GM19324 (cell line): ENCODE data around the gene TJAP1.
"Not testable (repeated sequence)": the region's sequence is repeated elsewhere in the genome, so short reads cannot be mapped to it uniquely, and the experiment has no call there.

Experiments
- ATAC-seq: cut with Tn5 transposase; IDR thresholded peaks from one replicate; pipeline ENCODE4 v1.9.1; 2021; ENCODE audit warnings: mild to moderate bottlenecking, moderate library complexity; ENCODE audit not compliant: unreplicated experiment, low FRiP score

The TJAP1 gene

DNA sequence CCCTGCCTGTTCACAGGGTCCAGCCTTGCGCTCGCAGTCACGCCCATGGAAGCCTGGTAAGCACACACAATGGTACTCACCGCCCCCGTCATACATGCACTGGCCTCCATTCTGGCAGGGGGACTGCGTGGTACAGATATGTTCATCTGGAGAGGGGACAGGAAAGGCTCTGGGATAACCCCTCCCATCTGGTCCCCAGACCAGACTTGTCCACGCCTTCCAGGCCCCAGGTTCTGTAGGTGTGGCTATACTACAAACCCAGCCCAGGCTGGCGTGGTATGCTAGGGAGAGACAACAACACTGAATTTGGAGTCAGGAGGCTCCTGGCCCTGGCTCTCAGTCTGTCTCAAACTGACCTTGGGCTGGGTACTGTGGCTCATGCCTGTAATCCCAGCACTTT is 25.4 kb upstream of the TJAP1 start:
- no peak for ATAC-seq

DNA sequence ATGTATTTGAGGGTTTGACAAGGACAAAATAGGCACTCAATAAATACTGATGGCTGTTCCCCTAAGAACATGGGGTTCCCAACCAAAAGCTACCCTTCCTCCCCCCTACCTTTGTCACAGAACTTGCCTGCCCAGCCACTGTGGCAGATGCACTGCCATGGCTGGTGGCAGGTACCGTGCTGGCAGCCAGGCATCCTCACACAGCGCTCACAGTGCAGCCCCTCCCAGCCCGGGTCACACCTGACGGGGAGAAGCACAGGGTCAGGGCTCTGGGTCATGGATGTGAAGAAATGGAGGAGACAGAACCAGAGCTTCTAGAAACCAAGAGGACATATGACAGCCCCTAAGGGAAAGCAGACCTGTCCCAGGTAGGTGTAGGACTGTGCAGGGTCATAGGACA is 24.5 kb upstream of the TJAP1 start:
- ATAC-seq = no peak

DNA sequence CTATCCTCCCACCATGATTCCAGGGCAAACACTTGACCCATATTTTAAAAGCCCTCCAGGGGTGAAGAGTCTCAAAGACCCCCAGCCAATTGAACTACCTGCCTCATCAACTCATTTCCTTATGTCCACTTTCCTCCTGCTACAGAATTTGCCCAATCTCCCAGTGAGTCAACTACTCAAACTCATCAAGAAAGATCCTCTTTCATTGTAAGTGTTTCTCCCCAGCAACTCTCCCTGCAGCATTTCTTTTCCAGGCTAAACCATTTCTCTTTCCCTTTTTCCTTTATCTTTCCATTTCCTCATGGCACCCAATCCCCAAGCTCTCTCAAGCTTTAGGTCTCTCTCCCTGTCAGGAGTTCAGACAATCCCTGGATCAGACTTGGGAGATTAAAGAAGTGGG is 23.5 kb upstream of the TJAP1 start:
- no peak for ATAC-seq

DNA sequence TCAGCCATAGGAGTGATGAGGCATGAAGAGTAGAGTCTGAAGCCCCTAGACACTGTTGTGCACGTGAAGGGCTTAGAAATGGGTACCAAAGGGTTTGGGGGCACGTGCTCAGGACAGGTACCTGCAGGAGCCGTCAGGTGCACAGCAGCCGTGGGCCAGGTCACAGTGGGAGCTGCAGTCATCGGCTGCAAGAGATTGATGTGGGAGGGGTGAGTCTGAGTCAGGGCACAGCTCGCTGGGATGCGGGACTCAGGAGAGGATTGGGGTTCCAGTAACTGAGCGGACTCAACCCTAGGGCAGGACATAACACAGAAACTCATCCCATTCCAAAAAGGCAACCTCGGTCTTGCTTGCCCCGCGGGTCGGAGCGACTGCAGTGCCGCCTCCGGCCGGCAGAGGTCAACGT is 23.1 kb upstream of the TJAP1 start:
- no peak for ATAC-seq

DNA sequence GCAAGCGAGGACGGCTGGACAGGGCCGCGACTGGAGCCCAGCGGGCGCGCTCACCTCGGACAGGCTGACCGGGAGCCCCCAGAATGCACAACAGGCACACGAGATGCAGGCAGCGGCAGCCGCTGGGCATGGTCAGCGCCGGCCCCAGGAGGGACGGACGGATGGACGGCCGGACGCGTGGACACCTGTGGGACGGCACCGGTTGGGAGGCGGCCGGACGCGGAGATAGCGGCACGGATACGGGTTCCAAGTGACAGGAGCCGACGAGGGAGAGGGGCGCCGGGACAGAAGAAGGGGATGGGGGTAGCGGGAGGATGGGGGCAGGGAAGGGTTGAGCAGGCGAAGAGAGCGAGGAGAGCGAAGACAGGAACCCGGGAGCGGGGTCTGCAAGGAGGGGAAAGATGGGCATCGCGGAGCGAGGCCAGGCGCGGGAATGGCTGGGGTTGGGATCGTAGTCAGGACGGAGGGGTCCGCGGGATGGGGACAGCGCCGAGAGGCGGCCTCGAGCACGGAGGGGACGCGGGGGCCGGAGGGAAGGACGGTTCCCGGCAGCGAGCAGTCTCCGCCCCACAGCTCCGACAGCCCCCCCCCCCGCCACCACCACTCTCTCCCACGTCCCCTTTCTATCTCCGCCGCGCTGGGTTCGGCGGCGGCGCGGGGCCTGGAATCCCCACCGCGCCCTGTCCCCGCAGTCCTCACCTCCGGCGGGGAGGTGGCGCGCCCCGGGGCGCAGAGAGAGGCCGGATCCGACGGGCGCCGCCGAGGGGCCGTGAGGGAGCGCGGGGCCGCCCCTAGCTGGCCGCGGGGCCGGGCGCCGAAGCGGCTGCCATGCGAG is 22.5 kb upstream of the TJAP1 start:
- ATAC-seq = no peak

DNA sequence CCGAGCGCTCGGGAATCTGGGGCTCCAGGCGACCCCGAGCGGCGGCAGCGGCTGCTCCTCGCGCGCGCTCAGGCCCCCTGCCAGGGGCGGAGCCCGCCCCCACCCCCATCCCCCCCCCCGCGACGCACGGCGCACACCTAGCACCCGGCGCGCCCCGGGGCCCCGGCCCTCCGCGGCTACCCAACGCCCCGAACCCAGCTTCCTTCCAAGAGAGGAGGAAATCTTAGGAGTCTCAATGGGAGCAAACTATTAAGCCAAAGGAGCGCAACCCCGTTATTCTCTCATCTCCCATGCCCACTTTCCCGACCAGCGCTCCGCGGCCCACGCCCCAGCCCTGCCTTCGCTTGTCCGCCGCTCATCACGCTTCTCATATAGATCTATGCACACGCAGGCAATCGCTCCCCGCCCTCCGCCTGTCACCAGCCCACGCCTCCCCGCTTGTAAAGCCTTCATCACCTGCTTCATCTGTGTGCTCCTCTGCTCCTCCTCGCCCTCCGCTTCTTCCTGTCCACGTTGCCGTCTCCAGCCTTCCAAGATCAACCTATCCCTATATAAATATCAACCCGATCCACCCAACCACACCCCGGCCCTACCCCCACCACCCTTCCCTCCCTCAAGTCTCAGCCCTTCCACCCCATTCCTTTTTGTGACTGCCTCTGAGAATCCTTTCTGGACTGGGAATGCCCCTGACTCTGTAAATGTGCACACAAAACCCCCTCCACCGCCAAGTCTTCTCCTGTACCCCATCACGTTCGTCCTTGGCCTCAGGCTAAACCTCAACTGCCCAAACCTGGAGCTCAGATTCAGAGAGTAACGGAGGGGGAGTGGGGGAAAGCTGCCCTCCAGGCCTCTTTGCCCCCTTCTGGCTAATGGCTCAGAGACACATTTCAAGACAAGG is 21.6 kb upstream of the TJAP1 start, which contains the start of gene DLK2:
Gene DLK2 (minus strand): TSS at position 18 of the 898 bp plus-strand sequence. CDS start 723 bp downstream, outside the sequence.
- ATAC-seq = no peak

DNA sequence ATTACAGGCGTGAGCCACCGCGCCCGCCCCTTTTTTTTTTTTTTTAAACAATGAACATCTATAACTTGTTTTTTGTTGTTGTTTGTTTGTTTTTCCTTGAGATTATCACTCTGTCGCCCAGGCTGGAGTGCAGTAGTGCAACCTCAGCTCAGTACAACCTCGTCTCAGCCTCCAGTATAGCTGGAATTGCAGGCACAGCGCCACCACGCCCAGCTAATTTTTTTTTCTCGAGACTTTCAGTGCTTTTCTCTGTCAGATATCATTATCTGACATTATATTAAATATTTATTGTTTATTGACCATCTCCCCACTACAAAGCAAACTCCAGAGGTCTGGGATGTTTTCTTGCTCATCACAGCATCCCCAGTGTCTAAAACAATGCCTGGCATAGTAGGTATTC is 19.7 kb upstream of the TJAP1 start:
- no peak for ATAC-seq

DNA sequence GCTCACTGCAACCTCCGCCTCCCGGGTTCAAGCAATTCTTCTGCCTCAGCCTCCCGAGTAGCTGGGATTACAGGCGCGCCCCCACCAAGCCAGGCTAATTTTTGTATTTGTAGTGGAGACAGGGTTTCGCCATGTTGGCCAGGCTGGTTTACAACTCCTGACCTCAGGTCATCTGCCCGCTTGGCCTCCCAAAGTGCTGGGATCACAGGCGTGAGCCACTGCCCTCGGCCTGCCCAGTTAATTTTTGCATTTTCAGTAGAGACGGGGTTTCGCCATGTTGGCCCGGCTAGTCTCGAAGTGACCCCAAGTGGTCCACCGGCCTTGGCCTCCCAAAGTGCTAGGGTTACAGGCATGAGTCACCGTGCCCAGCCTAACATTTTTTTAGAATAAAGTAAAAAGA is 19.2 kb upstream of the TJAP1 start:
- not testable (repeated sequence) for ATAC-seq

DNA sequence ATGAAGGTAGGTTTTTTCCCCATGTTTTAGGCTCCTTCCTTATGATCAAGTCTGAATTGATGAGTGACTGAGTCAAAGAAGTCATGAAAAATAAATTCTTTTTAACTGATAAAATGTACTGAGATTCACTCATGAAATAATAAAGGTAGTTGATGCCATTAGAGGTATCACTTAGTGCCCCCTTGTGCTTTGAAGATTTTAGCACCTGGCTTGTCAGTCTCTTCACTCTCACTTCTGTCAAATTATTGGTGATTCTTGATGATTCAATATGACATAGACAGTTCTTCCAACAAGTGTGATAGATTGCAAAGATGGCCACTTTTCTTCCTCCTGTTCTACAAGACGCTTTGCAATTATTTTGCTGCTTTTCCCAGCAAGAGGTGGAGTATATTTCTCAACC is 17.8 kb upstream of the TJAP1 start:
- ATAC-seq = no peak

DNA sequence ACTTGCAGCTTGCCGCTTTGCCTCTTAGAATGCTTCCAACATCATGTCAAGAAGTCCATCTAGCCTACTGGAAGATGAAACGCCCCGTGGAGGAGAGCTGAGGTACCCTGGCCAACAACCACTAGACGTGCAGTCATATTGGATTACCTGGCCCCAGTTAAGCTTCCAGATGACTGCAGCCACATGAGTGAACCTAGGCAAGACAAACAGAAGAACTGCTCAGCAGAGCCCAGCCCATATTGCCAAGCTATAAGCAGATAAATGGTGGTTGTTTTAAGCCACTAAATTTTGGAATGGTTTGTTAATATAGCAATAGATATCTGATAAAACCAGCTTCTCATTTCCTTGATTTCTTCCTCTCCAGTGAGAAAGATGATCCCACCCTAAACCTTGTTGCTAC is 17.3 kb upstream of the TJAP1 start:
- ATAC-seq = no peak

DNA sequence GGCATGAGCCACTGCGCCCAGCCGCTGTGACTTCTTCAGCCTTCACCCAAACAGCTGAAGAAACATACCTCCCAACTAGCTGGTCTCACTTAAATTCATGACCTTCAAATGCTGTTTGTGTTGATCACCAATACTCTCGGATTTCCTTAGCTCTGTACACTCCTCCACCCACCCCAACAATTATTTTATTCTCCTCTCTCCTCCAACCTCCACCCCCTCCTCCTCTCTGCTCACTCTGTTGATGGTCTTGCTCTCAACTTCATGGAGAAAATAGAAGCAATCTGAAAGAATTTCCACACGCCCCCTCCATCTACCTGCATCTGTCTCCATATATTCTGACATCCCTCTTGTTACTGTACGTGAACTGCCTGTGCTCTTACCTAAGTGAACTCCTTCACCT is 15.4 kb upstream of the TJAP1 start:
- ATAC-seq = no peak

DNA sequence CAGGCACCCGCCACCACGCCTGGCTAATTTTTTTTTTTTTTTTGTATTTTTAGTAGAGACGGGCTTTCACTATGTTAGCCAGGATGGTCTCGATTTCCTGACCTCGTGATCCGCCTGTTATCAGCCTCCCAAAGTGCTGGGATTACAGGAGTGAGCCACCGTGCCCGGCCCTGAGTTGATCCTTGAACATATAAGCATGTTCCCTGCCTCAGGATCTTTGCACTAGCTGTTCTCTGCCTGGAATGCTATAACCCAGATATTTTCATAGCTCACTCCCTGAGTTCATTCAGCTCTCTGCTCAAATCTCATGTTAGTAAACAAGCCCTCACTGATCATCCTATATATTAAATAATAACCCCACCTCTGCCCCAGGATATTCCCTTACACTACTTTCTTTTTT is 13.0 kb upstream of the TJAP1 start:
- ATAC-seq = no peak

DNA sequence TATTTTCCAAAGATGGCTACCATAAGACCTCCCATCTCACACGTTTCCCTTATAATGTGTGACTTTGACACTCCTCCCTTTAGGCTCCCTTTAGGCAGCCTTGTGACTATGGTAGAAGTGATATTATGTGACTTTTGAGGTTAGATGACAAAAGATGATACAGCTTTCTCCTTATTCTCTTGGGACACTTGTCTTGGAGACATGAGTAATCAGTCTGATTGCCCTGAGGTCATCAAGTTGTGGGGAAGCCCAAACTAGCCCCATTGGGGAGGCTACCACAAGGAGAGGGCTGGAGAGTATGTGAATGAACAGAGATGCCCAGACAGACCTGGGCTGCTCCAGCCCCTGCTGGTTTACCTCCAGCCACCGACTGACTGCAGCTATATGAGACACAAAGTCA is 11.4 kb upstream of the TJAP1 start:
- no peak for ATAC-seq

DNA sequence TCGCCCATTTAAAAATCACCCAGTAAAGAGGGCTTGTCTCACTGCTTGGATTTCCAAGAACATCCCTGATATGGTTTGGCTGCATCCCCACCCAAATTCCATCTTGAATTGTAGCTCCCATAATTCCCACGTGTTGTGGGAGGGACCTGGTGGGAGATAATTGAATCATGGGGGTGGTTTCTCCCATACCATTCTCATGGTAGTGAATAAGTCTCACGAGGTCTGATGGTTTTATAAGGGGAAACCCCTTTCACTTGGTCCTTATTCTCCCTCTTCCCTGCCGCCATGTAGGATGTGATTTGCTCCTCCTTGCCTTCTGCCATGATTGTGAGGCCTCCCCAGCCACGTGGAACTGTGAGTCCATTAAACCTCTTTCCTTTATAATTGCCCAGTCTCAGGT is 10.1 kb upstream of the TJAP1 start:
- not testable (repeated sequence) for ATAC-seq

DNA sequence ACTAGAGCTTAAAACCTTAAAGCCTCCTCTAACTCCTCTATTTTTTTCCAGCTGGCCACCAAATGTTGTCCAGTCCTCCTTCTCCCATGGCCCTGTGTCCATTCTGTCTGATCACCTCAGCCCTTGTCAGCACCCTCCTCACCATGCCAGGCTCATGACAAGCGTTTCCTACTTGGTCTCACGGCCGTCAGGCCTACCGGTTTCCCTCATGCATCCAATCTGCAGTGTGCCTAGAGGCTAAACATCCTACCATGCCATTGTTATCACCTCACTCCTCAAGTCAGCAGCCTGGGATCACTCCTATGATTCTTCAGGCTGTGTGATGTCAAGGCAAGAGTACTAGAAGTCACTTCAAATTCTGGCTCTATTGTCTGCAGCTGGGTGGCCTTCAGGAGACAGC is 9.6 kb upstream of the TJAP1 start:
- ATAC-seq = no peak

DNA sequence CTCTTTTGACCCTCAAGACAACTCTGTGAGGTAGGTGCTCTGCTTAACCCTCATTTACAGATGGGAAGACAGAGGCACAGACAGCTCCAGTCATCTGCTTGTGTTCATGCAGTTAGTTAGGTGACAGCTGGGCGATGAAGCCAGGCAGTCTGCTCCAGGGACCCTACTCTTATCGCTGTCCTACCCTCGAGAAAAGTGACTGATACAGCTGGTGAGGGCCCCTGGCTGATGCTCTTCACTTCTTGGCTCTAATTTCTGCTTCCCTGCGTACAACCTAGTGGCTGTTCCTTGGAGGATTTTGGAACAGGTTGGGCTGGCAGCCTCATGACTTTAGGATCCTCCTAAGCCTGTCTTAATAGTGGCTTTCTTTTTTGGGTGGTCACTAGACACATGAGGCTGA is 9.1 kb upstream of the TJAP1 start:
- ATAC-seq = no peak

DNA sequence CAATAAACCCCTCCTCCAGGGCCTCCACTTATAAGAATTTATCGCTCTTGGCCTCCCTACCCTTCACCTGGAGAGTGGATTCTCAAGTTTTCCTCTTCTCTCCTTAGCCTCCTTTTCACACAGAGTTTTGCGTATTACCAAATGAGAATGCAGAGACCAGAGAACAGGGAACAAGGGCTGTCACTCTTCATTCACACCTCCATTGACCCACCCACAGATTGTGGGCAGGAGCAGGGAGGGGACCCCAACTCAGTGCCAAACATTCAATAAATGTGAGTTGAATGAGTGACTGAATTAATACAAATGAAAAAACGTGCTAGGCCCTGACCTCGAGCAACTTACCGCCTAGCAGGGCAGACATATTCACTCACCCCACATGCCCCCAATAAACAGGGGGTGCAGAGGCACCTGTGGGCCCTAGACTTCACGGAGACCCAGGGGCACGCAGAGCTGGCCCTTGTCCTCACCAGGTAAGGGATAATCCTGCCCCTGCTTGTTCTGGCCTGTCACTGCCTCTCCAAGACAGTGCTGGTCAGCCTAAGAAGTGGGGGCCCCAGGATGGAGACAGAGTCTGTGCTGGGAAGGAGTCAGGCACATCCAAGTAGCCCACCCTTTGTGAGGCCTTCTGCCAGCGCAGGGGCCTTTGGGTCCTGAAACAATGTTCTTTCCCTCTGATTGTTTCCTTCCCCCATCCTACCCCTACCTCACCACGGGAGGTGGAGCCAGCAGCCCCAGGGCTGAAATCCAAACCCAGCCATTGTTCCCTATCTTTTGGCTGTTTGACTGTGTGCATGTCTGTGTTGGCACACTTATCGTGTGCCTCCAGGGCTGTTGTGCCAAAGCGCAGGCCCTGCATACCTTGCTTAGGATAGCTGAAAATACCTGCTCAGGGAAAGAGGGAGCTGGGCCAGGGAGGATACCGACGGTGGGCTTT is 8.4 kb upstream of the TJAP1 start:
- ATAC-seq = no peak

DNA sequence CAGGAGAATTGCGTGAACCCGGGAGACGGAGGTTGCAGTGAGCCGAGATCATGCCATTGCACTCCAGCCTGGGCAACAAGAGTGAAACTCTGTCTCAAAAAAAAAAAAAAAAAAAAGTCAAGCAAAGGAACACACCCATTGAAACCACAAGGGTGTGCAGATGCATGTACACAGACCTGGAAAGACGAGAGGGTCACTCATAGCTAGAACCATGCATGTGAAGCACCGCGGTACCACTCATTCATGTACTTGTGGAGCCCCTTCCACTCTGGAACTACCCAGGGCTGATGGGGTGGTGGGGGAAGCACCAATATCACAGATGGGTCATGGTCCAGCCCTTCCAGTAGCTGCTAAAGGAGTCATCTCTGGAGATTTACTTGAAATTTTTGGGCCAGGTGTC is 7.4 kb upstream of the TJAP1 start:
- no peak for ATAC-seq

DNA sequence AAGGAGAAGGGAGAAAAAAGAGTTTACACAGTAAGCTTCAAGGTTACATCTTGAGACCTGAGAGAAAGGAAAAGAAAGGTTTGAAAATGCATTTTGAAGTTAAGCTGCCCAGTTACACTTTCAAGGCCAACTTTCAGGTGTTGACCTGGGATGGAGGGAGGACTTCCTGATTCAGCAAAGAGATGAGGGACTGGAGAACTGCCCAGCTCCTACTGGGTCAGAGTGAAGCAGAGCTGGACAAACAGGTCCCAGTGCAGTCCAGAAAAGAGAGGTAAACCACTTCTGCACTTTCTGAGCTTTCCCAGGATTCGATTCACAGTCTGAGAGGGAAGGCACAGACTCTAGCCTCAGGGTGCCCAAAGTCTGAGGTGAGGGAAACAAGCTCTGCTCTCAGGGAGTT is 6.0 kb upstream of the TJAP1 start:
- ATAC-seq = no peak

DNA sequence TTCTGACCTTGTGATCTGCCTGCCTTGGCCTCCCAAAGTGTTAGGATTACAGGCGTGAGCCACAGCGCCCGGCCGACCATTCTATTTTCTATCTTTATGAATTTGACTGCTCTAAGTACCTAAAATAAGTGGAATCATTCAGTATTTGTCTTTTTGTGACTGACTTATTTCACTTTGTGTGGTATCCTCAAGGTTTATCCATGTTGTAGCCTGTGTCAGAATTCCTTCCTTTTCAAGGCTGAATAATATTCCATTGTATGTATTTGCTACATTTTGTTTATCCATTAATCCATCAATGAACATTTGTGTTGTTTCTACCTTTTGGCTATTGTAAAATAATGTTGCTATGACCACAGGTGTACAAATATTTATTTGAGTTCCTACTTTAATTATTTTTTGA is 4.9 kb upstream of the TJAP1 start:
- ATAC-seq = no peak

DNA sequence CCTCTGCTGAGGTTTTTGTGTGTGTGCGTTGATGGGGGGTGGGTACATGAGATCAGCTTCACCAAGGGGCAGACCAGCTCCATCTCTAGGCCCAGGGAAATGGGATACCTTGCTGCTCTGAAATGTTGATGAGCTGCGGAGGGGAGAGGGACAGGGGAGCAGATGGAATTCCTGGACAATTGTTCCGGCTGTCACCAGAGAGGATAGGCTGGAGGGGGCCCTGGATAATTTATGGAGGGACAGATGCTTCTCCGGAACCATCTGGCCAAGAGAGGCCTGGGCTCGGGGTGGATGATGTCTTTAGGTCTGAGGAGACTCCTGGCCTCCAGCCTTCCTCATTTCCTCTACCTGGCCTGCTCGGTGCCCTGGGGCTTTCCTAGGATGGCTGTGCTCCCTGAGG is 1.9 kb upstream of the TJAP1 start:
- no peak for ATAC-seq
